DOHH2 (cell line): Measurements from ENCODE around the gene CCDC171.

ENCODE experiments used
- EZH2phosphoT487 ChIP-seq: fragments of 200-600 bp; sonication (generic); IDR thresholded peaks from 2 replicates; pipeline ENCODE4 v1.6.1; 2017; ENCODE audit warnings: borderline replicate concordance, mild to moderate bottlenecking, antibody characterized with exemption, low read length, moderate library complexity, mixed read lengths
- TF ChIP-seq, protein P1 (sequence below): fragments of 200-600 bp; sonication (generic); IDR thresholded peaks from one replicate; pipeline ENCODE4 v1.5.1; 2014; ENCODE audit warnings: antibody characterized with exemption, mild to moderate bottlenecking, low read depth, low read length; ENCODE audit not compliant: poor library complexity, severe bottlenecking

DNA sequence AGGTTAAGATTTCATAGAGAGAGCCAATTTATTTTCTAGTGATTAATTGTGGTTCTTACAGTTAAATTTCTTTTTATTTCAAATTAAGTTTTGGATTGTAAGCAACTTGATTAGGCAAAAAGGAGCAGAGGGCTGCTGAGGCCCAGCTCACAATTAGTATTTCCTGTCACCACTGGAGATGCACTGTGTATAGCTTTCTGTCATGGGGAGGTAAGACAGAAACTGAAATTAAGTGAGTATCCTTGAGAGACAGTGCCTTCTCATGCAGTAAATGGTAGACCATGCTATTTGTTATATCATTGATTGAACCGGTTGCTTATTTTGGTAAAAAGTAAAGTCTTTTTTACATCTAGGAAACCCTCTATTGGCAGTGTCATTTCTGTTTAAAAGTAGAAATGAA, 190.7 kb downstream of the CCDC171 start:
- TF ChIP-seq, protein P1, sequence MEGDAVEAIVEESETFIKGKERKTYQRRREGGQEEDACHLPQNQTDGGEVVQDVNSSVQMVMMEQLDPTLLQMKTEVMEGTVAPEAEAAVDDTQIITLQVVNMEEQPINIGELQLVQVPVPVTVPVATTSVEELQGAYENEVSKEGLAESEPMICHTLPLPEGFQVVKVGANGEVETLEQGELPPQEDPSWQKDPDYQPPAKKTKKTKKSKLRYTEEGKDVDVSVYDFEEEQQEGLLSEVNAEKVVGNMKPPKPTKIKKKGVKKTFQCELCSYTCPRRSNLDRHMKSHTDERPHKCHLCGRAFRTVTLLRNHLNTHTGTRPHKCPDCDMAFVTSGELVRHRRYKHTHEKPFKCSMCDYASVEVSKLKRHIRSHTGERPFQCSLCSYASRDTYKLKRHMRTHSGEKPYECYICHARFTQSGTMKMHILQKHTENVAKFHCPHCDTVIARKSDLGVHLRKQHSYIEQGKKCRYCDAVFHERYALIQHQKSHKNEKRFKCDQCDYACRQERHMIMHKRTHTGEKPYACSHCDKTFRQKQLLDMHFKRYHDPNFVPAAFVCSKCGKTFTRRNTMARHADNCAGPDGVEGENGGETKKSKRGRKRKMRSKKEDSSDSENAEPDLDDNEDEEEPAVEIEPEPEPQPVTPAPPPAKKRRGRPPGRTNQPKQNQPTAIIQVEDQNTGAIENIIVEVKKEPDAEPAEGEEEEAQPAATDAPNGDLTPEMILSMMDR = no peak
- TF ChIP-seq EZH2phosphoT487 = no peak
